ENCODE measurements around the gene F7. TPM values are rescaled to one million over a fixed set of nuclear protein-coding genes. Genes with fewer than 3 reads are reported as not detected.
A peak's percentile ranks its signal among the peaks of the same experiment; 100 is the strongest.

Gene F7
- total and polyA plus RNA-seq, 4 donors, result 0.04 to 0.26 (median 0.14) TPM

- Histone ChIP-seq H3K4me3 (peak overlapping the region; percentile 5), H3K27me3 (ENCODE audit: control insufficient read depth in 3 of 3, insufficient read depth in 3 of 3, low read length in 2 of 3) (peaks cover 0 to 4% (median 4%) of the 10 kb centered on the region in 3 donors), H3K4me1 (ENCODE audit: control insufficient read depth in 5 of 5, insufficient read depth in 5 of 5, low read length in 5 of 5) (peaks cover 0 to 25% (median 0%) of the 10 kb centered on the region in 5 donors), H3K36me3 (ENCODE audit: control insufficient read depth in 4 of 4, insufficient read depth in 4 of 4, low read length in 4 of 4) (no peaks in the 10 kb centered on the region), H3K9ac (ENCODE audit: insufficient read depth in 1 of 2, low read length in 2 of 2) (peak overlapping the region in 1 of 2 donors; percentile 65), H3K9me3 (ENCODE audit: control insufficient read depth in 4 of 4, insufficient read depth in 3 of 4, low read length in 3 of 4) (peaks cover 0 to under 1% (median 0%) of the 10 kb centered on the region in 4 donors), H3K27ac (ENCODE audit: low read depth in 1 of 2, low read length in 1 of 2) (no peak overlapping the region)
- no peak for TF ChIP-seq CTCF (IDR thresholded peaks at IDR 0.05; ENCODE audit: control extremely low read depth, extremely low read depth)
- DNase-seq, result no peak
- WGBS, 2 donors, result 82 to 87% methylated on average over 28 to 29 of the region's 29 CpGs
- ATAC-seq (ENCODE audit: insufficient read depth, low FRiP score), result no peak
Measured at GRCh38 chr13:113123226-113124201, 17.9 kb downstream of the F7 start.

- H3K27ac ChIP-seq (ENCODE audit: low read depth in 1 of 2, low read length in 1 of 2), result no peak overlapping the region
- TF ChIP-seq CTCF (IDR thresholded peaks at IDR 0.05; ENCODE audit: control extremely low read depth, extremely low read depth), result no peak
- no peak for DNase-seq
- peaks cover 0 to 2% (median 0%) of the 10 kb centered on the region in 4 donors for H3K9me3 ChIP-seq (ENCODE audit: control insufficient read depth in 4 of 4, insufficient read depth in 3 of 4, low read length in 3 of 4)
- H3K9ac ChIP-seq (ENCODE audit: insufficient read depth in 1 of 2, low read length in 2 of 2), result no peak overlapping the region
- no peak for ATAC-seq (ENCODE audit: insufficient read depth, low FRiP score)
- H3K36me3 ChIP-seq (ENCODE audit: control insufficient read depth in 4 of 4, insufficient read depth in 4 of 4, low read length in 4 of 4), result peaks cover 0 to 3% (median 0%) of the 10 kb centered on the region in 4 donors
- H3K4me1 ChIP-seq (ENCODE audit: control insufficient read depth in 5 of 5, insufficient read depth in 5 of 5, low read length in 5 of 5), result peaks cover 0 to 25% (median 0%) of the 10 kb centered on the region in 5 donors
- 95 to 96% methylated on average over 19 of the region's 19 CpGs for WGBS, 2 donors
- peaks cover 0 to 2% (median 2%) of the 10 kb centered on the region in 3 donors for H3K27me3 ChIP-seq (ENCODE audit: control insufficient read depth in 3 of 3, insufficient read depth in 3 of 3, low read length in 2 of 3)
- no peak overlapping the region for H3K4me3 ChIP-seq
Measured at GRCh38 chr13:113124211-113124970, 18.8 kb downstream of the F7 start.

GRCh38 chr13:113125506-113126264 is 20.1 kb downstream of the F7 start:
- Histone ChIP-seq H3K4me3 (no peak overlapping the region), H3K36me3 (ENCODE audit: control insufficient read depth in 4 of 4, insufficient read depth in 4 of 4, low read length in 4 of 4) (peaks cover 0 to 3% (median 1%) of the 10 kb centered on the region in 4 donors), H3K27me3 (ENCODE audit: control insufficient read depth in 3 of 3, insufficient read depth in 3 of 3, low read length in 2 of 3) (no peaks in the 10 kb centered on the region), H3K27ac (ENCODE audit: low read depth in 1 of 2, low read length in 1 of 2) (no peak overlapping the region), H3K4me1 (ENCODE audit: control insufficient read depth in 5 of 5, insufficient read depth in 5 of 5, low read length in 5 of 5) (peaks cover 0 to 25% (median 0%) of the 10 kb centered on the region in 5 donors), H3K9me3 (ENCODE audit: control insufficient read depth in 4 of 4, insufficient read depth in 3 of 4, low read length in 3 of 4) (peaks cover 0 to 10% (median 0%) of the 10 kb centered on the region in 4 donors), H3K9ac (ENCODE audit: insufficient read depth in 1 of 2, low read length in 2 of 2) (no peak overlapping the region)
- no peak for ATAC-seq (ENCODE audit: insufficient read depth, low FRiP score)
- WGBS, 2 donors, result 89 to 92% methylated on average over 19 of the region's 19 CpGs
- peak in 1 of 3 donors; percentile 2 for DNase-seq
- no peak for TF ChIP-seq CTCF (IDR thresholded peaks at IDR 0.05; ENCODE audit: control extremely low read depth, extremely low read depth)
